Adrenal gland (tissue), 5 donors: ENCODE data around the gene DNAJC11.

Experiments used
- POLR2A ChIP-seq, 2 donors: fragments of 450-650 bp; IDR thresholded peaks; one replicate each; pipeline ENCODE4 v1.6.1; 2017; ENCODE audit warnings: antibody characterized with exemption in 2 of 2, mild to moderate bottlenecking in 2 of 2, moderate library complexity in 1 of 2
- TF ChIP-seq, protein P1 (sequence below), 6 experiments: fragments of 450-650 bp in 4 of 6; fragments of 200-600 bp in 2 of 6; sonication (generic) in 1 of 6; IDR thresholded peaks; 1 replicate in 5 of 6; 2 replicates in 1 of 6; pipeline versions ENCODE4 v1.5.1 to v1.8.0; 2016 to 2021; ENCODE audit warnings: antibody characterized with exemption in 6 of 6, mild to moderate bottlenecking in 2 of 6, moderate library complexity in 1 of 6
- donor health status: DM: no; HTN: no; CAD: no.

DNA sequence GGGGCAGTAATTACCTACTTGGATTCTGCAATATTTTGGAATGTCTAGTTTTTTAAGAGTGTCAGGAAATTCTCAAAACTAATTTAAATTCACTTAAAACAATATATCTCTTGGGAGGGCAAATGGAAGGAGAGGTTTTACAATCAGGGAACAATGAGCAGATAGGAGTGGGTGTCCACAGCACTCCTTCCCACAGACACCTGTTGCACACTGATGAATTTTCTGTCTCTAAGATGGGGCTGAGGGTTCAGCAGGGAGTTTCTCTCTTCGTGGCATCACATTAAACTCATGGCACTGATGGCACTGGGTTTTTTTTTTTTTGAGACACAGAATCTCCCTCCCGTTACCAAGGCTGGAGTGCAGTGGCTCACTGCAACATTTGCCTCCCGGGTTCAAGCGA is 82.6 kb downstream of the DNAJC11 start:
- TF ChIP-seq, protein P1, sequence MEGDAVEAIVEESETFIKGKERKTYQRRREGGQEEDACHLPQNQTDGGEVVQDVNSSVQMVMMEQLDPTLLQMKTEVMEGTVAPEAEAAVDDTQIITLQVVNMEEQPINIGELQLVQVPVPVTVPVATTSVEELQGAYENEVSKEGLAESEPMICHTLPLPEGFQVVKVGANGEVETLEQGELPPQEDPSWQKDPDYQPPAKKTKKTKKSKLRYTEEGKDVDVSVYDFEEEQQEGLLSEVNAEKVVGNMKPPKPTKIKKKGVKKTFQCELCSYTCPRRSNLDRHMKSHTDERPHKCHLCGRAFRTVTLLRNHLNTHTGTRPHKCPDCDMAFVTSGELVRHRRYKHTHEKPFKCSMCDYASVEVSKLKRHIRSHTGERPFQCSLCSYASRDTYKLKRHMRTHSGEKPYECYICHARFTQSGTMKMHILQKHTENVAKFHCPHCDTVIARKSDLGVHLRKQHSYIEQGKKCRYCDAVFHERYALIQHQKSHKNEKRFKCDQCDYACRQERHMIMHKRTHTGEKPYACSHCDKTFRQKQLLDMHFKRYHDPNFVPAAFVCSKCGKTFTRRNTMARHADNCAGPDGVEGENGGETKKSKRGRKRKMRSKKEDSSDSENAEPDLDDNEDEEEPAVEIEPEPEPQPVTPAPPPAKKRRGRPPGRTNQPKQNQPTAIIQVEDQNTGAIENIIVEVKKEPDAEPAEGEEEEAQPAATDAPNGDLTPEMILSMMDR (IDR thresholded peaks at IDR 0.05): no peak
- TF ChIP-seq POLR2A (IDR thresholded peaks at IDR 0.05): no peak
